ENCODE measurements around the gene DCXR.
A peak's percentile ranks its signal among the peaks of the same experiment; 100 is the strongest.

DCXR gene

DNA sequence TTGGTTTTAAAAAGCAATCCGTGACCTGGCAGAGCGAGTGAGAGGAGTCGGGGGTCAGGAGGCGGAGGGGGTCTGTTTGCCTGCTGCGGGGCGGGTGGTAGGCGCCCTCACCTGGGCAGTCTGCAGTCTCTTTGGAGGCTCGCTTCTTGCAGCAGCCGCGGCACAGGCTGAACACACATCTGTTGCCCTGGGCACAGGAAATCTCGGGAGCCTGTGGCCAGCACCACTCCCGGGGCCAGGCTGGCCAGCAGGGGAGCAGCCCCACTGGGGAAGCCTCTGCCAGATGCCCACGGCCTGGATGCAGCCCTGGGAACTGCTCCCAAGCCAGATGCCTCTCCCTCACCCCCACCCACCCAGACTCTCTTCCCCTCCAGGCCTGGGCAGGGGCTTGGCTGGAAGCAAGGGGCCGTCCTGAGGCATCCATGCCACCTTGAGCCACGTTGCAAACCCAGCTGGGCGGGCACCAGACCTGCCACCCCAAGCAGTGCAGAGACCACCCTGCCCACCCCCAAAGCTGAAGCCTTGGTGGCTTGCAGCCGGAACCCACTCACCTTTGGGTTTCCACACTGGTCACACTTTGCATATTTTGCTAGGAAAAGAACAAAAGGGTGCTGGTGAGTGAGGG is 20.8 kb upstream of the DCXR start:
- H3K4me1 ChIP-seq (ENCODE audit: insufficient read depth, low read length) = no peaks in the 10 kb centered on the region
- no peak overlapping the region for H3K4me3 ChIP-seq (ENCODE audit: low read length)
- peaks cover 79% of the 10 kb centered on the region for H3K36me3 ChIP-seq (ENCODE audit: insufficient read depth, low read depth, low read length)
- no peaks in the 10 kb centered on the region for H3K27me3 ChIP-seq (ENCODE audit: insufficient read depth, low read length)
- no peaks in the 10 kb centered on the region for H3K9me3 ChIP-seq (ENCODE audit: insufficient read depth, low read depth, low read length)
- no peak overlapping the region for H3K27ac ChIP-seq (ENCODE audit: low read length)
- H3K9ac ChIP-seq (ENCODE audit: low read depth, low read length) = no peak overlapping the region

DNA sequence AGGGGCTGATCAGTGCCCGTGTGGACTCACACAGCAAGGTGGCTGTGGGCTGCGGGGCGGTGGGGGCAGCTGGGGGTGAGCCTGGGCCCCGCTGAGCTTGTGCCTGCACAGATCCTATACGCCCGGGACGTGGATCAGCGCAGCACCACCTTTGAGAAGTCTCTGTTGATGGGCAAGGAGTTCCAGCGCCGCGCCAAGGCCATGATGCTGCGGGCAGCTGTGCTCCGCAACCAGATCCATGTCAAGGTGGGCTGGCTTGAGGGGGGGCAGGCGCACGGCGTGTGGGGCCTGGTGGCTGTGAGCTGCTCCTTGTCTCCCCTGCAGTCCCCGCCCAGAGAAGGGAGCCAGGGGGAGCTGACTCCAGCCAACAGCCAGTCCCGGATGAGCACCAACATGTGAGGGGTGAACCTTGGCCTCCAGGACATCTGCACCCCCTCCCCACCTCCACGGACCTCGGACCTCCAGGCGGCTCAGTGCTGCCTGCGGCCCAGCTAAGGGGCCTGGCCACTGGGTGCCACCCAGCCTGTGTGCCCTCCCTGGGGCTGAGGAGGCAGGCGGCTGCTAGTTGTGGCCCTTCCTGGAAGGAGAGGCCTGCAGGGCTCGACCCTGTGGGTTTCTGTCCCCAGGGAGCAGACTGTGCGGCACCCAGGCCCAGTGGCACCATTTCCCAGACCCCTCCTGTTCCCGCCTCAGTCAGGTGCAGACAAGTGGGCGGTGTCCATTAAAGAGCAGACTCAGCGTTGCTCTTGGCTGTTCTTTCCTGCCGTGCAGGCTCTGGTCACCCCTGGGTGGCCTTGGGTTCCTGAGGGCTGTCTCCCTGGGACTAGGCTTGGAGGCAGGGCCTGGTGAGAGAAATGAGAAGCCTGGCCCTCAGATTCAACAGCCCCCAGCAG is 19.5 kb upstream of the DCXR start:
- Histone ChIP-seq H3K9ac (ENCODE audit: low read depth, low read length) (no peak overlapping the region), H3K9me3 (ENCODE audit: insufficient read depth, low read depth, low read length) (no peaks in the 10 kb centered on the region), H3K27ac (ENCODE audit: low read length) (no peak overlapping the region), H3K27me3 (ENCODE audit: insufficient read depth, low read length) (no peaks in the 10 kb centered on the region), H3K4me3 (ENCODE audit: low read length) (no peak overlapping the region), H3K36me3 (ENCODE audit: insufficient read depth, low read depth, low read length) (peaks cover 69% of the 10 kb centered on the region), H3K4me1 (ENCODE audit: insufficient read depth, low read length) (no peaks in the 10 kb centered on the region)

DNA sequence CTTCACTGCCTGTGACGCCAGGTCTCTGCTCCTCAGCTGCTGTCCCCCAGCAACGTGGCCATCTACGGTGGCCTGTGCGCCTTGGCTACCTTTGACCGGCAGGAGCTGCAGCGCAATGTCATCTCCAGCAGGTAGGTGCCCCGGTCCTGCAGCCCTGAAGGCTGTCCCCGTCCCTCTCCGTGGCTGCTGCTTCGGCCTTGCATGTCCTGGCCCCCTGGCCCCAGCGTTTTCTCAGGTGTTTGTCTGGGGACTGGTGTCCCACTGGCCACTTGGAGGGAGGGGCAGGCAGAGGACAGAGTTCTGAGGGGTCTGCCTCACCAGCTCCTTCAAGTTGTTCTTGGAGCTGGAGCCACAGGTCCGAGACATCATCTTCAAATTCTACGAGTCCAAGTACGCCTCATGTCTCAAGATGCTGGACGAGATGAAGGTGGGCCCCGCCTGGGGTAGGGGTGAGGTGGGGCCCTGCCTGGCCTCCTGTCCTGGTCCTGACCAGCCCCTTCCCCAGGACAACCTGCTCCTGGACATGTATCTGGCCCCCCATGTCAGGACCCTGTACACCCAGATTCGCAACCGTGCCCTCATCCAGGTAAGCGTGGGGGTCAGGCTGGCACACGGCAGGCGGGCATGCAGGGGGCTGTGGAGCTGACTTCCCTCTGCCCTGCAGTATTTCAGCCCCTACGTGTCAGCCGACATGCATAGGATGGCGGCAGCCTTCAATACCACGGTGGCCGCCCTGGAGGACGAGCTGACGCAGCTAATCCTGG is 18.6 kb upstream of the DCXR start:
- H3K36me3 ChIP-seq (ENCODE audit: insufficient read depth, low read depth, low read length) = peaks cover 64% of the 10 kb centered on the region

DNA sequence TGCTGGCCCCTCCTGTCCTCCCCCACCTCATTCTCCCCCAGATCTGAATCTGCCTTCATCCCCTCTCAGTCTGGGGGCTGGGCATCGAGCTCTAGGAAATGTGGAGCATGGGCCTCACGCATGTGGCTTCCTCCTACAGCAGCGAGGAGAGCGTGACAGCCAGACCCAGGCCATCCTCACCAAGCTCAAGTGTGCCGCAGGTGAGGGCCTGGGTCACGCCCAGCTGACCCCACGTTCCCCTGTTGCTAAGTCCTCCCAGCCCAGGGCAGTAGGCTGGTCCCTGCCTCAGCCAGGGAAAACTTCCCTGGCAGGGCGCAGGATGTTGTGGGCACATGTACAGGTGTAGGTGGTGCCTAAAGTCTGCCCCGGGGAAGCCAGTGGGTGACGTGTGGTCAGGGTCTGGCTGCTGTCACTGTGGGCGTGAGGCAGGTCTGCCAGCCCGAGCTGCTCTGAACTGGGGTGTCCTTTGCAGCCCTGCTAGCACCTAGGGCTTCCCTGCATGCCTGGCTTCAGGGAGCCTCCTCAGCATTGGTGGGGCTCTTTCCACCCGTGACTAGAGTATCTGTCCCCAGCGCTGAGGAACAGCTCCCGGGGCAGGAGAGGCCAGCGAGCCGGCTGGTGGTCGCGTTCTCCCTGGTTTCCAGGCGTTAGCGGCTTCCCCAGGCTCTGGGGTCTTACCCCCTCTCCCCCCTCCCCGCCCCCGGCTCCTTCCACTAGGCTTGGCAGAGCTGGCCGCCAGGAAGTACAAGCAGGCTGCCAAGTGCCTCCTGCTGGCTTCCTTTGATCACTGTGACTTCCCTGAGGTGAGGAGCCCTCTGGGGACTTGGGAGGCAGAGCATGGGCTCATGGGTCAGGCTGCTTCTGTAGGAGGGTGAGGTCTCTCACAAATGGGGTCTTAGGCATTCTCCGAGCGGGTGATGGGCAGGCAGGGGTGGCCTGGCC is 17.8 kb upstream of the DCXR start:
- Histone ChIP-seq H3K27me3 (ENCODE audit: insufficient read depth, low read length) (no peaks in the 10 kb centered on the region), H3K9ac (ENCODE audit: low read depth, low read length) (no peak overlapping the region), H3K27ac (ENCODE audit: low read length) (no peak overlapping the region), H3K4me1 (ENCODE audit: insufficient read depth, low read length) (no peaks in the 10 kb centered on the region), H3K9me3 (ENCODE audit: insufficient read depth, low read depth, low read length) (no peaks in the 10 kb centered on the region), H3K36me3 (ENCODE audit: insufficient read depth, low read depth, low read length) (peaks cover 56% of the 10 kb centered on the region), H3K4me3 (ENCODE audit: low read length) (no peak overlapping the region)

More for the DNA sequence above, 18.6 kb upstream of the DCXR start:
- H3K4me3 ChIP-seq (ENCODE audit: low read length) = no peak overlapping the region
- no peaks in the 10 kb centered on the region for H3K27me3 ChIP-seq (ENCODE audit: insufficient read depth, low read length)
- no peak overlapping the region for H3K27ac ChIP-seq (ENCODE audit: low read length)
- no peaks in the 10 kb centered on the region for H3K4me1 ChIP-seq (ENCODE audit: insufficient read depth, low read length)
- H3K9ac ChIP-seq (ENCODE audit: low read depth, low read length) = no peak overlapping the region
- H3K9me3 ChIP-seq (ENCODE audit: insufficient read depth, low read depth, low read length) = no peaks in the 10 kb centered on the region

DNA sequence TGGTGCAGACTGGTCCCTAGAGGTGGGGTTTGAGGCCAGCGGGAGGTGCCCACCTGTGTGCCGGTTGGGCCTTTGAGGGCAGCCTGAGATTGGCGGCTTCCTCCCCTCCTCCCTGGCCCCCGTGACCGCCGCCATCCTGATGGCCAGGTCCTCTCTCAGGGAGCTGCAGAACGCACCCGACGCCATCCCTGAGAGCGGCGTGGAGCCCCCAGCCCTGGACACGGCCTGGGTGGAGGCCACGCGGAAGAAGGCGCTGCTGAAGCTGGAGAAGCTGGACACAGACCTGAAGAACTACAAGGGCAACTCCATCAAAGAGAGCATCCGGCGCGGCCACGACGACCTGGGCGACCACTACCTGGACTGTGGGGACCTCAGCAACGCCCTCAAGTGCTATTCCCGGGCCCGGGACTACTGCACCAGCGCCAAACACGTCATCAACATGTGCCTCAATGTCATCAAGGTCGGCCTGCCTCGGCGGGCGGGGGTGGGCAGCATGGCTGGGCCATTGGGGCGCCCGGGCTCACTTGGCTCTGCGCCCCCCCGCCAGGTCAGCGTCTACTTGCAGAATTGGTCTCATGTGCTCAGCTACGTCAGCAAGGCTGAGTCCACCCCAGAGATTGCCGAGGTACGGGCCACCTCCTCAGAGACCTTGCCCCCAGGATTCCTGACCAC is 17.0 kb upstream of the DCXR start:
- Histone ChIP-seq H3K9me3 (ENCODE audit: insufficient read depth, low read depth, low read length) (no peaks in the 10 kb centered on the region), H3K36me3 (ENCODE audit: insufficient read depth, low read depth, low read length) (peaks cover 56% of the 10 kb centered on the region), H3K9ac (ENCODE audit: low read depth, low read length) (no peak overlapping the region), H3K27me3 (ENCODE audit: insufficient read depth, low read length) (no peaks in the 10 kb centered on the region), H3K4me3 (ENCODE audit: low read length) (no peak overlapping the region), H3K4me1 (ENCODE audit: insufficient read depth, low read length) (no peaks in the 10 kb centered on the region), H3K27ac (ENCODE audit: low read length) (no peak overlapping the region)

DNA sequence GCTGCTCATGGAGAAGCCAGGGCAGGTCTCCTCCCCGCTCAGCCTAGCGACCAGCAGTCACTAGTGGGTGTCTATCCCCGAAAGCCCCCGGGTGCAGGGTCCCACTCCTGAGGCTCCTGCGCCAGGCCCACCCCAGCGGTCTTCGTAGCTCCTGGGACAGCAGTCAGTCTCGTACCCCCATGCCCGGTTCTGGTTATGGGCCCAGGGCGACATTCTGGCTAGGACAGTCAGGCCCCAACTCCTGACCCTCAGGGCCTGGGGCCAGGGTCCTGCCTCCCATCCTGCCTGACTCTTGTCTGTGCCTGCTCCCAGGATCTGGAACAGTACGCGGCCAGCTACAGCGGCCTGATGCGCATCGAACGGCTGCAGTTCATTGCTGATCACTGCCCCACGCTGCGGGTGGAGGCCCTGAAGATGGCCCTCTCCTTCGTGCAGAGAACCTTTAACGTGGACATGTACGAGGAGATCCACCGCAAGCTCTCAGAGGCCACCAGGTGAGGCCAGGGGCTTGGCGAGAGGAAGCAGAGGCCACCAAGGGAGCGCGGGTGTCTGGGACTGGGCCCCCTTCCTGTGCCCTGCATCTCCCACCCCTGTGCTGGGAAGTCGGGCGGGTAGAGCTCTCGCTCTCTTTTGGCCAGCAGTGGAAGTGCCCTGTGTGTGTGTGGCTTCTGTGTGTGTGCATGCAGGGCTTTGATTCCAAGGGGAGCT is 16.2 kb upstream of the DCXR start:
- no peaks in the 10 kb centered on the region for H3K27me3 ChIP-seq (ENCODE audit: insufficient read depth, low read length)
- no peaks in the 10 kb centered on the region for H3K9me3 ChIP-seq (ENCODE audit: insufficient read depth, low read depth, low read length)
- peaks cover 52% of the 10 kb centered on the region for H3K36me3 ChIP-seq (ENCODE audit: insufficient read depth, low read depth, low read length)
- no peaks in the 10 kb centered on the region for H3K4me1 ChIP-seq (ENCODE audit: insufficient read depth, low read length)
- no peak overlapping the region for H3K27ac ChIP-seq (ENCODE audit: low read length)
- no peak overlapping the region for H3K4me3 ChIP-seq (ENCODE audit: low read length)
- no peak overlapping the region for H3K9ac ChIP-seq (ENCODE audit: low read depth, low read length)

DNA sequence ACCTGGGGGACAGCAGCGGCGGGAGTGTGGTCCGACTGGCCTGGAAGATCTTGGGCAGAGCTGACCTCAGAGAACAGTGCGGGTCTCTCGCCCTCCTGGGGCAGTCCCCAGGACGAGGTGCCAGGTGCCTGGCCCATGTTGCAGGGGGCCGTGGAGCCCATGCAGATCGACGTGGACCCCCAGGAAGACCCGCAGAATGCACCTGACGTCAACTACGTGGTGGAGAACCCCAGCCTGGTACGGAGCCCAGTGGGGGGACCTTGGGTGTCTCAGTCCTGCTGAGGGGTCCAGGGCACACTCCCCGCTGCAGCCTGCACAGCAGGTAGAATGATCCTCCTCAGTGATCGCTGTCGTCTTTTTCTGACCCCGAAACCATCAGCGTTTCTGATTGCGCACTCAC is 15.6 kb upstream of the DCXR start:
- H3K4me3 ChIP-seq (ENCODE audit: low read length) = peak overlapping the region; percentile 84; the same call in 1 of the 2 replicates
- no peak overlapping the region for H3K27ac ChIP-seq (ENCODE audit: low read length)
- H3K9me3 ChIP-seq (ENCODE audit: insufficient read depth, low read depth, low read length) = no peaks in the 10 kb centered on the region
- no peaks in the 10 kb centered on the region for H3K4me1 ChIP-seq (ENCODE audit: insufficient read depth, low read length)
- no peak overlapping the region for H3K9ac ChIP-seq (ENCODE audit: low read depth, low read length)
- H3K36me3 ChIP-seq (ENCODE audit: insufficient read depth, low read depth, low read length) = peaks cover 46% of the 10 kb centered on the region
- H3K27me3 ChIP-seq (ENCODE audit: insufficient read depth, low read length) = no peaks in the 10 kb centered on the region

DNA sequence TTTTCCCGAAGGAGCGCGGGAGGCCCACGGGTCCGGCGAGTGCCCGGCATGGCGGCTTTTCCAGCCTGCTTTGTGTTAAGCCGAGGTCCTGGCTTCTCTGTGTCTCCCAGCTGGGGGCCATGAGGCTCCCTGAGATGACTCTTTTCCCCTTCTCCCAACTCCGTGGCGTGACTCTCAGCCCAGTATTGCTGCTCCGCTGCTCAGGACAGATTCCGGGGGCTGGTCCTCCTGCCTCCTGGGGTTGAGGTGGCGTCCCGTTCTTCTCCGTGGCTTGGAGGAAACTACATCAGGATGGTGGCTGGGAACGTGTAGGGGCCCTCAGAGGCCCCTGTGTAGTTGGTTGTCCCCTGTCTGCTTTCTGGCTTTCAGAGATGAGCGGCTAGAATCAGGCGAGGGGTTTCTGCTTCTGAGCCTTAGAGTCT is 15.2 kb upstream of the DCXR start:
- Histone ChIP-seq H3K9ac (ENCODE audit: low read depth, low read length) (peak overlapping the region; percentile 76), H3K36me3 (ENCODE audit: insufficient read depth, low read depth, low read length) (peaks cover 46% of the 10 kb centered on the region), H3K4me1 (ENCODE audit: insufficient read depth, low read length) (no peaks in the 10 kb centered on the region), H3K27me3 (ENCODE audit: insufficient read depth, low read length) (no peaks in the 10 kb centered on the region), H3K9me3 (ENCODE audit: insufficient read depth, low read depth, low read length) (no peaks in the 10 kb centered on the region), H3K27ac (ENCODE audit: low read length) (no peak overlapping the region), H3K4me3 (ENCODE audit: low read length) (peak overlapping the region; percentile 84)

DNA sequence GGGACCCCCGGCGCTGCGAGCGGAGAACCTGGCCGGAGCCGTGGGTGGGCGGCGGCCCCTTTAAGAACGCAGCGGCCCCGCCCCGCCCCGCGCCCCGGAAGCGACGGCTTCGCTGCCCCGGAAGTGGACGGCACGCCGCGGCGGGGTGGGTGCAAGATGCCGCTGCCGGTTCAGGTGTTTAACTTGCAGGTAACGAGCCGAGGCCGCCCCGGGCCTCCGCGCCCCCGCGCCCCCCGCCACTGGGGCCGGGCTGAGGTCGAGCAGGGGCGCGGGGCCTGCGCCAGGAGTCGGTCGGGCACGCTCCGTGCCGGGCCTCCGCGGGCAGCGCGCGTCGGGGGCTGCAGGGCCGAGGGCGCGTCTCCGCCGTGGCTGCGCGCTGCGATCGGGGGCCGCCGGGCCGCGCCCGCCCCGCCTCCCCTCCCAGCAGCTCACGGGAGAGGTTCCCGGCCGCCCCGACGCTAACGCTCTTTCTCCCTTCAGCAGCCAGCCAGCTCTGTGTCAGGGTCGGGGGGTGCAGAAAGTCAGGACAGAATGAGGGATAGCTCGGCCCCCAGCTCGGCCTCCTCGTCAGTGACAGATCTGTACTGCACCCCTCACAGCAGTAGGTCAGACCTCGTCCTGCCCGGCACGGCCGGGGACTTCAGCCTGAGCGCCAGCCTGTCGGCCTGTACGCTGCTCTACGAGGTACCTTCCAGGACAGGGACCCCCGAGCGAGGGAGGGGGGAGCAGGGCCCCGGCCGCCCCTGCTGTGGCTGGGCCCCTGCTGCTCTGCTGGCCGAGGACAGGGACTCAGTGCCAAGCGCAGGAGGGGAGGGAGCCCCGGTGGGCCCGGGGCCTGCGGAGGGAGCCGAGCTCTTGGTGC is 14.5 kb upstream of the DCXR start, which contains the start of the genes GPS1 and RFNG:
Gene GPS1 (plus strand): TSS at position 123 of the 862 bp plus-strand sequence. CDS start 34 bp downstream, at position 157.
Gene RFNG (minus strand): TSS at position 36 of the 862 bp plus-strand sequence. CDS start 45 bp downstream, outside the sequence.
- Histone ChIP-seq H3K36me3 (ENCODE audit: insufficient read depth, low read depth, low read length) (peaks cover 43% of the 10 kb centered on the region), H3K9me3 (ENCODE audit: insufficient read depth, low read depth, low read length) (no peaks in the 10 kb centered on the region), H3K27ac (ENCODE audit: low read length) (no peak within 1 kb of the TSS), H3K9ac (ENCODE audit: low read depth, low read length) (peak within 1 kb of the TSS; percentile 76), H3K4me3 (ENCODE audit: low read length) (peak within 1 kb of the TSS; percentile 84), H3K4me1 (ENCODE audit: insufficient read depth, low read length) (no peaks in the 10 kb centered on the region), H3K27me3 (ENCODE audit: insufficient read depth, low read length) (no peaks in the 10 kb centered on the region)
